Left lung (tissue), 10 donors: ENCODE data around the gene TUBGCP2. TPM values are rescaled to one million over a fixed set of nuclear protein-coding genes. Genes with fewer than 3 reads are reported as not detected.

ENCODE experiments used
- ATAC-seq: fragments of 200-7000 bp; cut with Tn5 transposase; one replicate; pipeline ENCODE4 v1.9.1; 2020; ENCODE audit warnings: moderate library complexity
- DNase-seq, 4 donors: peaks; one replicate each; pipeline ENCODE4 v3.0.0-alpha.2; 2013 to 2020
- H3K27ac ChIP-seq, 2 donors: fragments of 200-600 bp; sonication (generic) in 1 of 2; one replicate each; pipeline versions ENCODE4 v1.5.0 to v1.8.0; 2020 to 2021
- H3K27me3 ChIP-seq, 2 donors: fragments of 200-600 bp; sonication (generic) in 1 of 2; one replicate each; pipeline versions ENCODE4 v1.5.0 to v1.8.0; 2020 to 2021
- H3K36me3 ChIP-seq, 2 donors: fragments of 200-600 bp; sonication (generic) in 1 of 2; one replicate each; pipeline versions ENCODE4 v1.5.0 to v1.8.0; 2020 to 2021
- H3K4me1 ChIP-seq, 2 donors: fragments of 200-600 bp; one replicate each; pipeline ENCODE4 v1.8.0; 2021
- H3K4me3 ChIP-seq, 2 donors: fragments of 200-600 bp; sonication (generic) in 1 of 2; one replicate each; pipeline versions ENCODE4 v1.5.0 to v1.8.0; 2020 to 2021; ENCODE audit warnings: mild to moderate bottlenecking in 1 of 2
- H3K9me3 ChIP-seq, 2 donors: fragments of 200-600 bp; sonication (generic) in 1 of 2; one replicate each; pipeline versions ENCODE4 v1.5.0 to v1.8.0; 2020 to 2021
- intact Hi-C, 2 donors: fragments of 100-400 bp; cut with DNase I; formaldehyde crosslinking; loops; one replicate each; pipeline versions ENCODE4 v1.11.2 to v1.14.2; 2022
- polyA plus RNA-seq, 6 donors: library from polyadenylated mRNA; unstranded; fragments of 120-200 nt; gene quantifications; one replicate each; pipeline ENCODE4 v1.2.1, GENCODE V29; 2013; ENCODE audit not compliant: insufficient read length in 6 of 6
- total RNA-seq, 2 donors: library from RNA; stranded (reverse); fragmentation: NEBNext Ultra II Directional; extraction: Animal tissue kit (Norgen Biotek cat#: 25700); gene quantifications; one replicate each; pipeline ENCODE4 v1.2.1, GENCODE V29; 2021
- TF ChIP-seq, protein P1 (sequence below), 2 donors: fragments of 200-600 bp; sonication (generic) in 1 of 2; IDR thresholded peaks; one replicate each; pipeline versions ENCODE4 v1.5.0 to v1.8.0; 2021; ENCODE audit warnings: antibody characterized with exemption in 2 of 2
- donor health status: DM: no; HTN: yes; CAD: no.
- donor health status: DM: no; HTN: no; CAD: no.

Gene TUBGCP2
- total and polyA plus RNA-seq, 8 donors = 44.2 to 62.3 (median 52.1) TPM

DNA sequence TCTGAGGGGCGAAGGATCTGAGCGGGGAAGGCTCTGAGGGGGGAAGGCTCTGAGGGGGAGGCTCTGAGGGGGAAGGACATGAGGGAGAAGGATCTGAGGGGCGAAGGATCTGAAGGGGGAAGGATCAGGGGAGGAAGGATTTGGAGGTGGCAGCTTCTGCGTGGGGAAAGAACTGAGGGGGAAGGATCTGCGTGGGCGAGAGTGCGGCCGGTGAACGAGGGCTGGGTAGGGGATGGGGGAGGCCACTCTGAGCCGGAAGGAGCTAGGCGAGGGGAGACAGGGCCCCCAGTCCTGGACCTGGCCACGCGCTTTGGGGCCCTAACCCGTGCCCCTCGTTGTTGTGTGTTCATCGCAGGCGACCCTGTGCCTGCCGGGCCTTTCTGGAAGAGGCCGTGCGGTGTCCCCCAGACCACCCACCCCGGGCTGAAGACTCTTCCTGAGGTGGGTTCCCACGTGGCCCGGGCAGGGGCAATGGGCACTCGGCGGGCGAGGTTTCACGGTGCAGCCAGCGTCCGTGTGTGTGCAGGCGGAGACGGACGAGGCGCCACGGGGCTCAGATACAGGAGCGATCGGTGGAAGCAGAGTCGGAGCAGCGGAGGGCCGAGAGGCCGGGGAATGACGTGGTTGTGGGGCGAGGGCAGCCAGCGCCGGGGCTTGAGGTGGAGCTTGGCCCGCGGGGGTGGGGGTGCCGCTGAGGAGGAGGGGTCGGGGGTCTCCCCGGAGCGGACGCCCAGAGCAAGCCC is 26.0 kb upstream of the TUBGCP2 start:
- DNase-seq (peak in 2 of 4 donors; percentile 18 to 77), ATAC-seq (peak; percentile 30)
- no peak overlapping the region for H3K27ac ChIP-seq
- peak overlapping the region; percentile 9 to 28 for H3K4me3 ChIP-seq
- intact Hi-C loops = no loop called here
- no peaks in the 10 kb centered on the region for H3K36me3 ChIP-seq
- no peaks in the 10 kb centered on the region for H3K9me3 ChIP-seq
- H3K27me3 ChIP-seq = peaks cover 32 to 70% of the 10 kb centered on the region in 2 donors
- H3K4me1 ChIP-seq = peaks cover 10 to 27% of the 10 kb centered on the region in 2 donors
- TF ChIP-seq, protein P1, sequence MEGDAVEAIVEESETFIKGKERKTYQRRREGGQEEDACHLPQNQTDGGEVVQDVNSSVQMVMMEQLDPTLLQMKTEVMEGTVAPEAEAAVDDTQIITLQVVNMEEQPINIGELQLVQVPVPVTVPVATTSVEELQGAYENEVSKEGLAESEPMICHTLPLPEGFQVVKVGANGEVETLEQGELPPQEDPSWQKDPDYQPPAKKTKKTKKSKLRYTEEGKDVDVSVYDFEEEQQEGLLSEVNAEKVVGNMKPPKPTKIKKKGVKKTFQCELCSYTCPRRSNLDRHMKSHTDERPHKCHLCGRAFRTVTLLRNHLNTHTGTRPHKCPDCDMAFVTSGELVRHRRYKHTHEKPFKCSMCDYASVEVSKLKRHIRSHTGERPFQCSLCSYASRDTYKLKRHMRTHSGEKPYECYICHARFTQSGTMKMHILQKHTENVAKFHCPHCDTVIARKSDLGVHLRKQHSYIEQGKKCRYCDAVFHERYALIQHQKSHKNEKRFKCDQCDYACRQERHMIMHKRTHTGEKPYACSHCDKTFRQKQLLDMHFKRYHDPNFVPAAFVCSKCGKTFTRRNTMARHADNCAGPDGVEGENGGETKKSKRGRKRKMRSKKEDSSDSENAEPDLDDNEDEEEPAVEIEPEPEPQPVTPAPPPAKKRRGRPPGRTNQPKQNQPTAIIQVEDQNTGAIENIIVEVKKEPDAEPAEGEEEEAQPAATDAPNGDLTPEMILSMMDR (IDR thresholded peaks at IDR 0.05) = no peak

GRCh38 chr10:133332936-133333699 is 24.4 kb upstream of the TUBGCP2 start:
- ATAC-seq (no peak), DNase-seq (peak in 1 of 4 donors; percentile 49)
- peaks cover 43 to 85% of the 10 kb centered on the region in 2 donors for H3K27me3 ChIP-seq
- H3K4me3 ChIP-seq = no peak overlapping the region
- intact Hi-C loops = no loop called here
- no peaks in the 10 kb centered on the region for H3K36me3 ChIP-seq
- TF ChIP-seq, protein P1 (IDR thresholded peaks at IDR 0.05) = no peak
- H3K9me3 ChIP-seq = no peaks in the 10 kb centered on the region
- H3K4me1 ChIP-seq = peaks cover 10 to 30% of the 10 kb centered on the region in 2 donors
- no peak overlapping the region for H3K27ac ChIP-seq

DNA sequence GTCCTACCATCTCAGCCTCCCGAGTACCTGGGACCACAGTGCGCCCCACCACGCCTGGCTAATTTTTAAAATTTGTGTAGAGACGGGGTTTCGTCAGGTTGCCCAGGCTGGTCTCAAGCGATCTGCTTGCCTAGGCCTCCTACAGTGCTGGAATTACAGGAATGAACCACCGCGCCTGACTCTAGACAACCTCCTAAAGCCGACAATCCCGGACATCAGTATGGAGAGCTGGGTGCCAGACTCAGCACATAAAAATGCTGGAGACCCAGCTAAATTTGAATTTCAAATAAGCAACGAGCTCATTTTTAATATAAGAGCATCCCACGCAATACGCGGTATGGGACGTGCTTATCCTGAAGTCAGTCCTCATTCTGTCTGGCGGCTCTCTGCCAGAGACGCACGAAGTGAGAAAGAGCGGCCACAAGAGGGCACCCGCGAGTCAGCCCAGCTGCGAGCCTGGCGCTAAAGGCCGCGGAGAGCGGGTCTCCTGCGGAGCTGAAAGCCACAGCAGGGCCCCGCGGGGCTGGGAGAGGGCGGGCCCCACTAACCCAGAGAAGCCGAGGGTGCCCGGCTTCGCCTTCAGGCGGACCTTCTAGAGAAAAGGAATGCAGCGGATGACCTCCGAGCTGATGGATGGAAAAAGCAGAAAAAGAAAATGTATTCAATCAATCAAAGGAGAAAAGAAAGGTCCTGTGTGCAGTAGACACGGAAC is 21.0 kb upstream of the TUBGCP2 start:
- Histone ChIP-seq H3K27ac (no peak overlapping the region), H3K9me3 (no peaks in the 10 kb centered on the region), H3K27me3 (peaks cover 52 to 85% of the 10 kb centered on the region in 2 donors), H3K36me3 (no peaks in the 10 kb centered on the region), H3K4me1 (peaks cover 4 to 23% of the 10 kb centered on the region in 2 donors), H3K4me3 (peak overlapping the region in 1 of 2 donors; percentile 13)
- TF ChIP-seq, protein P1 (IDR thresholded peaks at IDR 0.05) = peak; percentile 92 to 96
- peak; percentile 78 to 97 (median 85) for DNase-seq
- peak; percentile 96 for ATAC-seq
- intact Hi-C loops = no loop called here

DNA sequence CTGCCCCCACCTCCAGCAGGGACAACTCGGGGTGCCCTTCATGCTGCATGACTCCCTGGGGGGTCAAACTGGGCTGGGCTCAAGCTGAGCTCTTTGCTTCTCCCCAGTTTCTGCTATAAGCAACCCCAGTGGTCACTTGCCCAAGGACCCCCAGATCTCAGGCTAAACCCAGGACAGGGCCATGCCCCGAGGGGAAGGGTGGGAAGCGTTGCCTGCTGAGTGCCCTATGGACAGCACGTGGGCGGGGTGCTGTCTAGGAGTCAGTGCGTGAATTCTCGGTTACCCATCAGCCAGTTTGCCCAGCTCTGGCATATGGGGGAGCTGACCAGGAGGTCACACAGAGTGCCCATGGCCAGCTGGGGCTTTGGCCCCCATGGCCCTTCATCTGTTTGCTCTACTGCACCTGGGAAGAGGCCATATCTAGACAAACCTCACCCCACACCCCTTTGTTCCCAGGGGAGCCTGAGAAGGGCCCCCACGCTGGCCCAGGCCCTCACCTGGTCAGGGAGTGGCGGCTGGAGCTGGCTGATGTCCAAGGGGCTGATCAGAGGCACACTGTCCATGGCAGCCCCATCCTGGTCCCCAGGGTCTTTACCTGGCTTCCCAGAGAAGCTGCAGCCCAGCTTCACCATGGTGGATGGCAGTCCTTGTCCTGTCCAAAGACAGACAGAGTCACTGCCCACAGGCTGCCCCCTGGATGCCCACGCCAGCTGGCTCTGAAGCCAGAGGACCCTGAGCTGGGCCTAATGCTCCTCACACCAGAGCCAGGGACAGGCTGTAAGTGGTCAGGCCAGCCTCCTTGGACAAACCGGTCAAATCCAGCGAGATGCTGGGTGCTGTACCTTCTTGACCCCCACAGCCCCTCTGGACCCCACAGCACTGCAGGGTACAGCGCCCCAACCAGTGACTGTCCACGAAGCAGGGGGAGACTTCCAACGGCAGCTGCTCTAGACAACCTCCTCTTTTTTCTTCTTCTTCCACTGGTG is 20.0 kb upstream of the TUBGCP2 start:
- TF ChIP-seq, protein P1 (IDR thresholded peaks at IDR 0.05) = no peak
- Histone ChIP-seq H3K4me3 (no peak overlapping the region), H3K36me3 (no peaks in the 10 kb centered on the region), H3K9me3 (no peaks in the 10 kb centered on the region), H3K4me1 (peaks cover 4 to 24% of the 10 kb centered on the region in 2 donors), H3K27me3 (peaks cover 50 to 92% of the 10 kb centered on the region in 2 donors), H3K27ac (no peak overlapping the region)
- peak in 1 of 4 donors; percentile 61 for DNase-seq
- no peak for ATAC-seq
- intact Hi-C loops = no loop called here
